GM21367 (cell line): ENCODE results near the gene RUFY3.
"Not testable (repeated sequence)": the region's sequence is repeated elsewhere in the genome, so short reads cannot be mapped to it uniquely, and the experiment has no call there.

ENCODE experiments used
- ATAC-seq: cut with Tn5 transposase; IDR thresholded peaks from one replicate; pipeline ENCODE4 v1.9.1; 2021; ENCODE audit not compliant: unreplicated experiment

The RUFY3 gene

DNA sequence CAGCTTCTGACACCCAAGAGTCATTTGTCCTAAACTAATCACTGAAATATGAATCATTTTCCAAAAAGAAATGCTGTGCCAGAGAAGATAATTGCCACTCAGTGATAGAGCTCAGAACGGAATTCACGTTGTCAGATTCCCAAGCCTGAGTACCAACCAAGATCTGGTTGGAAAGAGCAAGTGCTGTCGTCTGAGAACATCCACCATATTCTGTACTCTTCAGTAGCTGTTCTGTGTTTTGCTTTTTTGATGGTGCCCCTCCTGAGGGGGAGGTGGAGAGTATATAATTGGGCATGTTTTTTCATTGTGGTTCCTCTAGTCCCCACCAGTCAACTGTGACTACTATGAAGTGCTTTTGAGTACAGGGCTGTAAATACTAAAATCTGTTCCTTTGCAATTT is 13.2 kb downstream of the RUFY3 start:
- no peak for ATAC-seq

DNA sequence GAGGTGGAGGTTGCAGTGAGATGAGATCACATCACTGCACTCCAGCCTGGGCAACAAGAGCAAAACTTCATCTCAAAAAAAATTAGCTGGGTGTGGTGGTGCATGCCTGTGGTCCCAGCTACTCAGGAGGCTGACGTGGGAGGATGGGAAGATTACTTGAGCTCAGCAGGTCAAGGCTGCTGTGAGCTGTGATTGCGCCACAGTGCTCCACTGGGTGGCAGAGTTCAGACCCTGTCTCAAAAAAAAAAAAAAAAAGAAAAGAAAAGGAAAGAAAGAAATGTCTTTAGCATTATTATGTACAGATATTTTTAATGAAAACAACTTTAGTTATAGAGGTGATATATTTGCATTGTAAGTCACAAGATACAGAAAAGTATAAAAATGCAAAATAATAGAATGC is 14.2 kb downstream of the RUFY3 start:
- not testable (repeated sequence) for ATAC-seq

DNA sequence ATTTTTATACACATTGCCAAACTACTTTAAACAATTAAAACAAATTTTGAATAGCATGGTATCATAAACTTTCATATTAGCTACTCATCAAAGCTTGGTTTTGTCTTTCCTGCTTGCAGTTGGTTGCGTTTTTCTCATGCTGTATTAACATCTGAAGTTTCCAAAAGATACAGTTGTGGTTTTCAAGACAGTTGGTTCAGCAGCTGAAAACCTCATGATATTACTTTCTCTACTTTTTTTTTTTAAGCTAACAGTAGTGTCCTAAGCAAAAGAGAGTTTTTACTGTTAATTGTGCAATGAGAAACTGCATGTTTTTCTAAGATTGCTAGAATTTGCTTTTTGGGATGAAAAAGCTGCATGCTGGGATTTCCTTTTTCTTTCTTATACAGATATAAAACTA is 15.2 kb downstream of the RUFY3 start:
- no peak for ATAC-seq

DNA sequence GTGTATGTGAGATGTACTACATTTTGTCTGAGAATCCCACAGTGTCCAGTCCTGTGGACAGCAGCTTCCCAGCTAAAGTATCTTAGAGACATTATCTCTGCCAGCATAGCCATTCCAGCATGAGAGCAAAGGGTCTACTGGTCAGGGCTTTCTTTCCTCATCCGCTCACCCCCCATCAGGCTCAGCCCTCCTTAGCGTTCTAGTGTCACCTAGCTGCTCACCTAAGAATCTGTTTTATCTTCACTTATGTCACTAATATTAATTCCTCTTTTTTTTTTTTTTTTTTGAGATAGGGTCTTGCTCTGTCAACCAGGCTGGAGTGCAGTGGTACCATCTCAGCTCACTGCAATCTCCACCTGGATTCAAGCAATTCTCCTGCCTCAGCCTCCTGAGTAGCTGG is 15.6 kb downstream of the RUFY3 start:
- ATAC-seq, result no peak

DNA sequence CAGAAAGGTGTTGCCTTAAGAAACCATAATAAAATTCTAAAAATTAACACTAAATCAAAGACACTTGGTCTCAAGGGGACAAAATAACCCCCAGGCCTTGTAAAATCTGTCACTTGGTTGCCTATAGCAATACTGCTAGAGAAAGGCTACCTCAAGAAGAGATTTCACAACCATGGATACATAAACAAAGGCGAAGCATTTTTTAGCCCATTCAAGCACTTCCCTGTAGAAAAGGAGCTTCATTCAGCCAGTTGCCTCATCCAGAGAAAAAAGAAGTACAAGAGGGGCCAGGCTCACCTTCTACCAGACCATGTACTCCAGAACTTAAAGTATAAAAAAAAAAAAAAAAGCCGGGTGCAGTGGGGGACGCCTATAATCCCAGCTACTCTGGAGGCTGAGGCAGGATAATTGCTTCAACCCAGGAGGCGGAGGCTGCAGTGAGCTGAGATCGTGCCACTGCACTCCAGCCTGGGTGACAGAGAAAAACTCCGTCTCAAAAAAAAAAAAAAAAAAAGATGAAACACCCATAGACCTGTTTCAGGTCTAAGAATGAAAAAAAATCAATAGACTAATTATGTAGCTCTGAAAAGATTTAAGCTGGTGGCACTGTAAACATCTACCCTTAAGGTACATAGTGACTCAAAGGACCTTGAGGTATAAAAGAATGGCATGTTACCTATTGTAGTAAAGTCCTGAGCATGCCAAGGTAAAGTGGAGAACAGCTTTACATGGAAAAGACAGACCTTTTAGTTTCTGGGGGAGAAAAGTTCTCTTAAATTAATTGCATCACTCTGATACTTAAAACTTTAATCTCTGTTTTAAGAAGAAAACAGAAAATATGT is 18.0 kb downstream of the RUFY3 start:
- ATAC-seq, result no peak

DNA sequence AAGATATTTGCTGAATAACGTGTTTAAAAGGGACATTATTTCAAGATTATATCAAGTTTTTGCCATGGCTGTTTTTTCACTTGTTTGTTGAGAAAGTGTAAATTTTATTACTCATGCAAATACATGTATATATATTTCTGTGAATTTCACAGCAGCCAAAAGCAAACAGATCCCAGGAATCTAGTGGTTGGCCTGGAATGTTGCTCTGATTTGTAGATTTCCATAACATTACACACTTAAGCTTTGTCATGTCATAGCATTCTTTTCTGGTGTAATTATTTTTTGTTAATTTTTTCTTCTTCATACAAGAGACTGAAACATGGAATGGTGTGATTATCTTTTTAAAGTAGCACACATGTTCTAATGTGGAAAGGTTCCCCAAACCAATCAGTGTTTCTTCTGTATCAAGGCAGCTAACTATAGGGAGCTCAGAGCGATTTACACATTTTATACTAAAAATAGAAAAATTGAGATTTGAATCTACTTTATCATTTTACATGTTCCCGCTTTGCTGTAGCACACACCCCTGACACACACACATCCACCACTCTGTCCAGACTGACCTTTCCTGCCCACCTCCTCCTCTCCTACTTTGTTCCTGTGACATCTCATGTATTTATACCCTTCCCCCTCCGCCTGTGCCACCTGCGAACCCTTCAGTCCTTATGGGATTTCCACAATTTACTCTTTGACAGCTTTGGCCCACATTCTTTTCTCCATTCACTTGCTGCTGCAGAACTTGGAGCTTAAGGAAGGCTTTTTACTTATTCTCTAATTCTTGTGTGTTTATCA is 20.3 kb downstream of the RUFY3 start:
- ATAC-seq, result no peak

DNA sequence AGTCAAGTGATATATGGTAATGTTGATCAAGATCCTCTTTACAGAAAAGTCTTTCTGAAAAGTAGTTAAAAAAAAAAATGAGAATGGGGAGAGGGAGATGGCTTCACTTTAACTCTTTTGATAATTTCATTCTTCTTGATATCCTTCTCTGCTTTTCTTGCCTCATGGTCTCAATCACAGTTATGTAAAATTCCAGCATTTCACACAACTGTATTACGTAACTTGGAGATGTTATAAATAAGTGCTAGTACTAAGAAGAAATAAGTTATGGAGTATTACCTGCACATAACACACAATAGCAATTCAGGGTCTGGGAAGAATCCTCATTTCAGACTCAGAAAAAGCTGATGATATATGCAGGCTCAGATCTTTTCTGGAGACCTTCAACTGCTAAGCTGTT is 22.0 kb downstream of the RUFY3 start:
- no peak for ATAC-seq

DNA sequence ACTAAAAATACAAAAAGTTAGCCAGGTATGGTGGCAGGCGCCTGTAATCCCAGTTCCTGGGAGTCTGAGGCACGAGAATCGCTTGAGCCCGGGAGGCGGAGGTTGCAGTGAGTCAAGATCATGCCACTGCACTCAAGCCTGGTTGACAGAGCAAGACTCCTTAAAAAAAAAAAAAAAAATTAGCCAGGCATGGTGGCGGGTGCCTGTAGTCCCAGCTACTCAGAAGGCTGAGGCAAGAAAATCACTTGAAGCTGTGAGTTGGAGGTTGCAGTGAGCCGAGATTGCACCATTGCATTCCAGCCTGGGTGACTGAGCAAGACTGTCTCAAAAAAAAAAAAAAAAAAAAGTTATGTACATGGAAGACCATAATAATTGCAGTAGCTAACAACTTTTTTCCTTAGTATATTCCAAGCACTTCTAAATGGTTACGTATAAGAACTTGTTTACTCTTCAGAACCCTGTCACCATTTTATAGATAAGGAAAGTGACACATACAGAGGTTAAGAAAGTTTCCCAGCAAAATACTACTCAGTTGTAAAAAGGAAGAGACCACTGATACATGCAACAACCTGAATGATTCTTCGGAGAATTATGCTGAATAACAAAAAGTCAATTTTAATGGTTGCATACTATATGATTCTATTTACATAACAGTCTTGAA is 24.5 kb downstream of the RUFY3 start:
- no peak for ATAC-seq

DNA sequence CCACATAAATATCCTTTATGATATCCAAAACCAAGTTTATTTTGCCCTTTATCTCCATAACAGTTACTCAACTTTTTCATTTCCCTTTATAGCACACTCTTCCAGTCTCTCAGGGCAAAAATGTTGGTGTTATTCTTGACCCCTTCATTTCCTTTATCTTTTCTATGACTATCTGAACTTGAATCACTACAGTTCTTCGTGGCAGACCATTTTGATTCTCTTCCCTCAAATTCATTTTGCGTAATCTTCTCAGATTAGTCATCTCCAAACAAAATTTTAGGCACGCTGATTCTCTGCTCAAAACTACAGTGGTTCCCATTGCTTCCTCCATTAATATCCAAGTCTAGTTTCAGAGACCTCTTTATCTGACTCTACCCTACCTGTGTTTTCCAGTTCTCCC is 26.1 kb downstream of the RUFY3 start:
- no peak for ATAC-seq

DNA sequence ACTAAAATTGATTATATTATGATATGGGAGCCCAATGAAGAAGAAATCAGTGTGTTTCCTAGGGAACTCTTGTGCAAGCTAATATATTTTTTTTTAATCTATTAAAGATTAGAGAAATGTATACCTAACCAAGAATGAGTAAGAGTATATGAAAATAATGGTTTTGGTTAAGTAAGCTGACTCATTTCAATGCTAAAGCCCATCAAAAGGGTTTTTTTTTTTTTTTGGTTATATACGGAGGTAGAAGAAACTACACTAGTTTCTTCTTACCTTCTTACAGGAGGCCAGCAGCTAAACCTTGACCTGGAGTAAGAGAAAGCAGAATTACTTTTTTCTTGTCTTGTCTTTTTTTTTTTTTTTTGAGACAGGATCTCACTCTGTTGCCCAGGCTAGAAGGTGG is 27.5 kb downstream of the RUFY3 start:
- ATAC-seq, result peak; percentile 63

DNA sequence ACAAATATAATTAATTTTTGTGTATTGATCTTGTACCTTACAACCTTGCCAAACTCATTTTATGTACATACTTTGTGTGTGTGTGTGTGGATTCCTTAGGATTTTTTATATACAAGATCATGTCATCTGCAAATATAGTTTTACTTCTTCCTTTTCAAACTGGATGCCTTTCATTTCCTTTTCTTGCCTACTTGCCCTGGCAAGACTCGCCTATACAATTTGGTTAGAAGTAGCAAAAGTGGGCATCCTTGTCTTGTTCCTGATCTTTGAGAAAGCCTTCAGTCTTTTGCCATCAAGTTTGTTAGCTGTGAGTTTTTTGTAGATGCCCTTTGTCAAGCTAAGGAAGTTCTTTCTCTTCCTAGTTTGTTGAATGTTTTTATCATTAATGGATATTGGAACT is 30.5 kb downstream of the RUFY3 start:
- no peak for ATAC-seq

DNA sequence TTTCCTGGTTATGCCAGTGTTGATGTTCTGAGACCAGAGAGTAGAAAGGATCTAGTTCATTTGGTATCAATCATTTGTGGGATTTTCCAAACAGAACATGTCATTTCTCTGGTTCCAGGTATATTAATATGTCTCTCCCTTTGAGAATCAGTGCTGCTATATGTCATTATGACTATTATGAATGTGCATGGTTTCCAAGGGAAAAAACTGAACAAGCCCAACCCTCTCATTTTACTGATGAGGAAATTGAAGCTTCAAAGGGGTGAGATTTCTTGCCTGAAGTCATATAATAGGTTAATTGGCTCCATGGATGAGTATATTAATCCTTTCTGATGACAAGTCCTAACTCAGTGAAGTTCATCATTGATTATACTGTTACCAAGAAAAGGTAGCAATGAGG is 31.9 kb downstream of the RUFY3 start:
- ATAC-seq, result no peak

DNA sequence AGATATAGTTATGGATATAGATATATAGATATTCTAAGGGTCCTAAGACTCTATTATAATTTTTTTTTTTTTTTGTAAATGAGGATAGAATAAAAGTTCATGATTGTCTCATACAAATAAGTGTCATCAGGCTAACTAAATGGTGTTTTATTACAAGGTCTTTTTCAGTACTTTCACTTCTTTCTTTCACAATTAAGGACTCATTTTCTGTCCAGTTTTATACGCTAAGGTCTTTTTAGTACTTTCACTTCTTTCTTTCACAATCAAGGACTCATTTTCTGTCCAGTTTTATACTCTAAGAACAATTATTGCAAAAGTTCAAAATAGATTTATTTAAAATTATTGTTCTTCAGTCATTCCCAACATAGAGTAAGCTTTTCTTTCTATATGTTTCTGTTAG is 32.7 kb downstream of the RUFY3 start:
- ATAC-seq, result peak; percentile 72

DNA sequence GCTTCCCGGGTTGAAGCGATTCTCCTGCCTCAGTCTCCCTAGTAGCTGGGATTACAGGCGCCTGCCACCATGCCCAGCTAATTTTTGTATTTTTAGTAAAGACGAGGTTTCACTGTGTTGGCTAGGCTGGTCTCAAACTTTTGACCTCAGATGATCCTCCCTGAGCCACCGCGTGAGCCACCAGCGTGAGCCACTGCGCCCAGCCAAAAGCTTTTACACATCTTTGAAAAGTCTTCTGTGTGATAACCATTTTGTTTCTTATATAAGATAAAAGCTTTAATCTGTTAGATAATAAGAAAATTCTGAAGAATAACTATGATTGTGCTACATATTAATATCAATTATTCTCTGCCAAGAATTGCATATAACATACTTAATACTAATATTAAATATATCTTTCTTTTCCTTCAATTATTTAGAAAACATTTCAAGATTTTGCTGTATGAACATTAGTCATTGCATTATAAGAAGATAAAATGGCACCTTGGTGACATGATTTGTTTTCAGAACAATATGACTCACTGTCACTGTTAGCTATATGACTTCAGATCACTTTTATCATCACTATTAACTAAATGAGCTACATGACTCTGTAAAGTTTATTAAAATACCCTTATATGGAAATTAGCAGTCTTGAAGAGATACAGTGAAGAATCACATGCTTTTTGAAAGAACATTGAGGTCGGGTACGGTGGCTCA is 33.4 kb downstream of the RUFY3 start:
- ATAC-seq, result peak; percentile 30

DNA sequence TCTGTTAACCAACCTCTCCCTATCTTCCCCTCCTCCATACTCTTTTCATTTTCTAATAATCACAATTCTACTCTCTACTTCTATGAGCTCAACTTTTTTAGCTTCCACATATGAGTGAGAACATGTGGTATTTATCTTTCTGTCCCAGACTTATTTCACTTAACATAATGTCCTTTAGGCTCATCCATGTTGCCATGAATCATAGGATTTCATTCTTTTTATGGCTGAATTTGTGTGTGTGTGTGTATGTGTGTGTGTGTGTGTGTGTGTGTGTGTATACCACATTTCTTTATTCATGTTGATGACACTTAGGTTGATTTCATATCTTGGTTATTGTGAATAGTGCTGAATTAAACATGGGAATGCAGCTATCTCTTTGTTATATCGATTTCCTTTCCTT is 37.4 kb downstream of the RUFY3 start:
- no peak for ATAC-seq

DNA sequence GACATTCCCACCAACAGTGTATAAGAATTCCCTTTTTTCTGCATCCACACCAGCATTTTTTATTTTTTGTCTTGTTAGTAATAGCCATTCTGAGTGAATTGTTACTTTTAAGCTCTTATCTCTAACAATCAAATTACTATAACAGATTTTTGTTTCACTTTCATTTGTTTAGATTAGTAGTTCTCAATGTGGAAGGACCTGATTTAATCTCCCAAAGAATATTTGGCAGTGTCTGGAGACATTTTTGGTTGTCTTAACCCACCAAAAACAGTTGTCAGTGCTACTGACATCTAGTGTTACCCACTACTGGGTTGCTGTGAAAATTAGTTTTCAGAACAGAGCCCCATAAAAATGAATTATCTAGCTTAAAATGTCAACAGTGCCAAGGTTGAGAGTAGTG is 37.9 kb downstream of the RUFY3 start:
- ATAC-seq, result no peak

DNA sequence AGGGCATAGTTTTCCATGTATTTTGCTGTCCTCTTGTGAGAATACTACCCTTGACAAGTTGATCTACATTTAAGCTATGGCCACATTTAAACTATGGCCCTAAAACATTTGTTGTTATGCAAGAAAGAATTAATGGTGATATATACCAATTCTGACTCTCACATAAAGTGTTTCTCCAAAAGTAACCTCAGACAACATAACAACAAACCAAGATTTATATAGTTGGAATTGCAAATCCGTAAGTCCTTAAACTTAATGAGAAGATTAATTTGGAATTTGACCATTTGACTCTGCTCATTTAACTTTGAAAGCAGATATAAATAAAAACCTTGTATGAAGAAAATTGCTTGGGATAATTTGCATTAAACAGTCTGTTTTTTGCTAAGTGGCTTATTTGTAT is 38.9 kb downstream of the RUFY3 start:
- ATAC-seq, result no peak

DNA sequence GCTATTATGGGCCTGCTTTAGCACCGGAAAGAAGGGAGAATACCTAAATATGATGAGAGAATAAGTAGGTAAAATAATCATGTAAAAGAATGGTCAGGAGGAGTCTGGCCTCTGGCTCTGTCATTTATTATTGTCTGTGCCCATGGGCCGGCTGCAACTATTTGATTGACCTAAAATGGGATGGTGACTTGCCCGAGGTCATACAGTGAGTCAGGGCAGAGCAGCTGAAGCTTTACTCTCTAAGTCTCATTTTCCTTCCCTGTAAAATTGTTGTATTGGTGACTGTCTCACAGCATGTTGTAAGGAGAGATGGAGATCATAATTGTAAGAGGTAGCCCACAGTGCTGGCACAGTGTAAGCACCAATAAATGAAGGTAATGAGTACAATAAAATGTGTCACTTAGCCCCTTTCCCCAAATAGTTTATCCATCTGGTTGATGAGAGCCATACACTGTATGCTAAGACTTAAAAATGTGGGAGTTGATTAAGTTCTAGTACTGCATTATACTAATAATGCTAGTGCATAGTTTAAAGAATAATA is 39.6 kb downstream of the RUFY3 start:
- ATAC-seq, result no peak

DNA sequence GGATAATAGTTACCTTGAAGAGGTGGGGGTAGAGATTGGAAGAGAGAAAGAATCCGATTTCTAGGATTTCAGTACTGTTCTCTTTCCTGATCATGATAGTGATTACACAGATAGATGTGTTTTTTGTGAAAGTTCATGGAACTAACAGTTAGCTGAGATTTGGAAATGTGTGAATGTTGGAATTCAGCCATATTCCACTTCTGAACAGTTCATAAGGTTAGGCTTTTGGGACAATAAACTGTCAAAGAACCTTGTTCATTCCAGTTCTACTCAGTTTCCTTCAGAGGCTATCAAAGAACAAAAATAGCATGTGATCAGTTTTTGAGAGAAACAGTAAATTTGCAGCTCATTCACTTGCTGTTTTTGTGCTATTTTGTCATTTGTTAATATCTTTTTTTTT is 43.6 kb downstream of the RUFY3 start:
- ATAC-seq, result no peak

DNA sequence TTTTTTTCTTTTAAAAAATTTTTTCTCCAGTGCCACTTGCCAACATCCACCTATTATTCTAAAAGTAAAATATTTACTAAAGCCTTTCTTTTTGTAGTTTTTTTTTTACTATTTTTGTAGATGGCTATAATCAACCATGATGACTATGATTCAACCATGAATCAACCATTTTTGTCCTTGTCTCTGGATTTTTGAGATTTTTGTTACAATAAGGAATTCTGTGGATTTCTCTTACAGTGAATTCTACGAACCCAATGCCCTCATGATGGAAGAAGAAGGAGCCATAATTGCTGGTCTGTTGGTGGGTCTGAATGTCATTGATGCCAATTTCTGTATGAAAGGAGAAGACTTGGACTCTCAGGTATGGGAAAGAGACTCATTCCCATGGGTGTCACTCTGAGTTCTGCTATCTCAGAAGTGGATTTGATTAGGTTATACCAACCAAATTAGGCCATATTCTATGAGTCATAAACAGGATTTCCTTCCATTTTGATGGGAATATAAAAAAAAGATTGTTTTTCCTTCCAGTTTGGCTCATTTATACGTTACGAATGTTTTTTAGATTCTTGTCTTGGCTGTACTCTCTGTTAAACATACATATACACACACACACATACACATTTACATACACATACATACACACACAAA is 46.7 kb downstream of the RUFY3 start:
- no peak for ATAC-seq

DNA sequence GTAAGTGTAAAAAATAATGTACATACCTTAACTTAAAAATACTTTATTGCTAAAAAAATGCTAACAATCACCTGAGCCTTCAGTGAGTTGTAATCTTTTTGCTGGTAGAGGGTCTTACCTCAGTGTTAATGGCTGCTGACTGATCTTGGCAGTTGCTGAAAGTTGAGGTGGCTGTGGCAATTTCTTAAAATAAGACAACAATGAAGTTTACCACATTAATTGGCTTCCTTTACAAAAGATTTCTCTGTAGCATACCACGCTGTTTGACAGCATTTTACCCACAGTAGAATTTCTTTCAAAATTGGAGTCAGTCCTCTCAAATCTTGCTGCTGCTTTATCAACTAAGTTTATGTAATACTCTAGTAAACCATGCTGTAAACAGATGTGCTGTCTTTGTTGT is 47.6 kb downstream of the RUFY3 start:
- not testable (repeated sequence) for ATAC-seq
